ENCODE measurements around the gene GNB2. TPM values are rescaled to one million over a fixed set of nuclear protein-coding genes. Genes with fewer than 3 reads are reported as not detected.

The GNB2 gene
- total and polyA plus RNA-seq, 2 donors from 2014 or later: 234 to 265 TPM

DNA sequence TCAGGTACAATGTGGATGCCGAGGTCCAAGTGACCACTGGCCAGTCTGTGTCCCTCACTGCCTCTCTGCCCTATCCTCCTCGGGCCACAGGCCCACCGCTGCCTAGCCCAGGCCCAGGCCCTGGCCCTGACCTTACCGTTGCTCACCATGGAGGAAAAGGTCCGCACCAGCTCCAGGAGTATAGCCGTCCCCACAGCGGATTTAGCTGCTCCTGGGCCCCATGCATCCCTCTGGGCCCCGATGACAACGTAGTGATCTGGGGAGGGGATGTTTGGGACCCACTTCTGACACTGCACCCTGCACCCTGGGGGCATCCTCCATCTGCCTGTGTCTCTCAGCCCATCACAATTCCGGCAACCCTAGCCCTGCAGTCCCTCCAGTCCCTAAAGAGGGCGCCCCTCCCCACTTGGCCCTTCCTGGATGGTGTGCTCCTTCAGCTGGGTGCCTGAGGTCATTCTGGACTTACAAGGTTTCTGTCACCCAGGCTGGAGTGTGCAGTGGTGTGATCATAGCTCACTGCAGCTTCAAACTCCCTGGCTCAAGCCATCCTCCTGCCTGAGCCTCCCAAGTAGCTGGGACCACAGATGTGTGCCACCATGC lies 44.3 kb upstream of the GNB2 start:
- Histone ChIP-seq H3K9me3 (ENCODE audit: control insufficient read depth in 2 of 3, insufficient read depth in 1 of 3, low read length in 3 of 3) (no peaks in the 10 kb centered on the region), H3K27ac (ENCODE audit: low read depth in 2 of 2, low read length in 2 of 2) (no peak overlapping the region), H3K27me3 (ENCODE audit: control insufficient read depth, insufficient read depth, low read length) (no peaks in the 10 kb centered on the region), H3K4me1 (ENCODE audit: control insufficient read depth in 2 of 3, insufficient read depth in 2 of 3, low read depth in 1 of 3, low read length in 3 of 3) (peaks cover 0 to 3% (median 0%) of the 10 kb centered on the region in 3 donors), H3K9ac (ENCODE audit: low read length in 3 of 3) (no peak overlapping the region), H3K36me3 (ENCODE audit: control insufficient read depth in 2 of 3, insufficient read depth in 3 of 3, low read length in 3 of 3) (no peaks in the 10 kb centered on the region), H3K4me3 (ENCODE audit: low read length in 3 of 3) (no peak overlapping the region)
- FAIRE-seq (no peak), DNase-seq (no peak)
- intact Hi-C loops (cut with DNase I): no loop called here
- TF ChIP-seq, protein P1, sequence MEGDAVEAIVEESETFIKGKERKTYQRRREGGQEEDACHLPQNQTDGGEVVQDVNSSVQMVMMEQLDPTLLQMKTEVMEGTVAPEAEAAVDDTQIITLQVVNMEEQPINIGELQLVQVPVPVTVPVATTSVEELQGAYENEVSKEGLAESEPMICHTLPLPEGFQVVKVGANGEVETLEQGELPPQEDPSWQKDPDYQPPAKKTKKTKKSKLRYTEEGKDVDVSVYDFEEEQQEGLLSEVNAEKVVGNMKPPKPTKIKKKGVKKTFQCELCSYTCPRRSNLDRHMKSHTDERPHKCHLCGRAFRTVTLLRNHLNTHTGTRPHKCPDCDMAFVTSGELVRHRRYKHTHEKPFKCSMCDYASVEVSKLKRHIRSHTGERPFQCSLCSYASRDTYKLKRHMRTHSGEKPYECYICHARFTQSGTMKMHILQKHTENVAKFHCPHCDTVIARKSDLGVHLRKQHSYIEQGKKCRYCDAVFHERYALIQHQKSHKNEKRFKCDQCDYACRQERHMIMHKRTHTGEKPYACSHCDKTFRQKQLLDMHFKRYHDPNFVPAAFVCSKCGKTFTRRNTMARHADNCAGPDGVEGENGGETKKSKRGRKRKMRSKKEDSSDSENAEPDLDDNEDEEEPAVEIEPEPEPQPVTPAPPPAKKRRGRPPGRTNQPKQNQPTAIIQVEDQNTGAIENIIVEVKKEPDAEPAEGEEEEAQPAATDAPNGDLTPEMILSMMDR (IDR thresholded peaks at IDR 0.05; ENCODE audit: borderline replicate concordance, extremely low read depth, insufficient read depth): no peak

DNA sequence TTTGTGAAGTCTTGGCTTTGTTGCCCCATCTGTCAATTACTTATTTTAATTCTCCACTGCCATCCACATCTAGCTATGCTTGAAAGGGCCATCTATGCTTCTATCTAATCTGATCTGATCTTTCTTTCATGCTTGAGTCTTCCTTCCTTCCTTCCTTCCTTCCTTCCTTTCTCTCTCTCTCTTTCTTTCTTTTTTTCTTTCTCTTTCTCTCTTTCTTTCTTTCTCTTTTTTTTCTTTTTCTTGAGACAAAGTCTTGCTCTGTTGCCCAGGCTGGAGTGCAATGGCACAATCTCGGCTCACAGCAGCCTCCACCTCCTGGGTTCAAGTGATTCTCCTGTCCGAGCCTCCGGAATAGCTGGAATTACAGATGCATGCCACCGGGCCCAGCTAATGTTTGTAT lies 43.5 kb upstream of the GNB2 start:
- TF ChIP-seq, protein P1 (IDR thresholded peaks at IDR 0.05; ENCODE audit: borderline replicate concordance, extremely low read depth, insufficient read depth): no peak
- no peak overlapping the region for H3K4me3 ChIP-seq (ENCODE audit: low read length in 3 of 3)
- no peaks in the 10 kb centered on the region for H3K9me3 ChIP-seq (ENCODE audit: control insufficient read depth in 2 of 3, insufficient read depth in 1 of 3, low read length in 3 of 3)
- no peak overlapping the region for H3K27ac ChIP-seq (ENCODE audit: low read depth in 2 of 2, low read length in 2 of 2)
- no peaks in the 10 kb centered on the region for H3K27me3 ChIP-seq (ENCODE audit: control insufficient read depth, insufficient read depth, low read length)
- no peak overlapping the region for H3K9ac ChIP-seq (ENCODE audit: low read length in 3 of 3)
- H3K36me3 ChIP-seq (ENCODE audit: control insufficient read depth in 2 of 3, insufficient read depth in 3 of 3, low read length in 3 of 3): no peaks in the 10 kb centered on the region
- DNase-seq (no peak), FAIRE-seq (no peak)
- intact Hi-C loops (cut with DNase I): no loop called here
- H3K4me1 ChIP-seq (ENCODE audit: control insufficient read depth in 2 of 3, insufficient read depth in 2 of 3, low read depth in 1 of 3, low read length in 3 of 3): peaks cover 0 to 3% (median 0%) of the 10 kb centered on the region in 3 donors

DNA sequence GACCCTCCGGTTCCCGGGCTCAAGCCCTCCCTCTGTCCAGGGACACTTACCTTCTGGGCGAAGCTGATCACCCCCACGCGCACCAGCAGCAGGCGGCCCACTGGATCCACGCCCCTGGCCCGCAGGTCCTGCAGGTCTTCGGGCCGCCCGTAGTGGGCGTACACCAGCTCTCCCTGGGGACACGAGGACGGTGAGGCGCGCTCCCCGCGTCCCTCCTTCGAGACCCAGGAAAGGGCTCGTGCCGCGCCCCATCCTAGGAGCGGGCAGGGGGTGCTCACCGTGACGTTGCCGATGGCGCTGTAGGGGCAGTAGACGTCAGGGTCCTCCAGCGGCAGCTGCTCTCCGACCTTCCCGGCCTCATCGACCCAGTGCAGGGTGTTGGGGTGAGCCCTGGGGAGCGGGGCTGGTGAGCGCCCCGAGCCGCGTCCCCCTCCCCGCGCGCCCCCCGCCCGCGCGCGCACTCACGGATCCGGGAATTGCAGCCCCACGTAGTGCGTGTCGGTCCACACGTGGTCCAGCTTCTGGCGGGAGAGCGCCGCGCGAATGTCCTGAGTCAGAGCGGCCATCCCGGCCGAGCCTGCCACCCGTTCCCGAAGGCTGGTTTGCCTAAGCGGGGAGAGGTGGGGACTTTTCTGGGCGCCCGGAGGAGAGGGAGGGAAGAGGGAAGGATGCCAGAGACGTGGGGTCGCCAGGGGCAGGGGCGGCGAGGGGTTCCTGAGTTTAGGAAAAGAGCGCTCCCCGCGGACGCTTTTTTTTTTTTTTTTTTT lies 40.4 kb upstream of the GNB2 start:
- DNase-seq: peak in 4 of 5 donors; percentile 61 to 75 (median 70)
- Histone ChIP-seq H3K27ac (ENCODE audit: low read depth in 2 of 2, low read length in 2 of 2) (no peak overlapping the region), H3K4me1 (ENCODE audit: control insufficient read depth in 2 of 3, insufficient read depth in 2 of 3, low read depth in 1 of 3, low read length in 3 of 3) (peaks cover 0 to 3% (median 0%) of the 10 kb centered on the region in 3 donors), H3K9me3 (ENCODE audit: control insufficient read depth in 2 of 3, insufficient read depth in 1 of 3, low read length in 3 of 3) (no peaks in the 10 kb centered on the region), H3K36me3 (ENCODE audit: control insufficient read depth in 2 of 3, insufficient read depth in 3 of 3, low read length in 3 of 3) (no peaks in the 10 kb centered on the region), H3K4me3 (ENCODE audit: low read length in 3 of 3) (peak overlapping the region in 2 of 3 donors; percentile 18 to 25), H3K27me3 (ENCODE audit: control insufficient read depth, insufficient read depth, low read length) (no peaks in the 10 kb centered on the region), H3K9ac (ENCODE audit: low read length in 3 of 3) (no peak overlapping the region)
- FAIRE-seq: no peak
- TF ChIP-seq, protein P1 (IDR thresholded peaks at IDR 0.05; ENCODE audit: borderline replicate concordance, extremely low read depth, insufficient read depth): no peak
- intact Hi-C loops (cut with DNase I): no loop called here

Measured in kidney (tissue), 14 donors.